SK-N-SH (cell line): ENCODE measurements around the gene TRAM2. TPM values are rescaled to one million over a fixed set of nuclear protein-coding genes. Genes with fewer than 3 reads are reported as not detected.

Experiments
- CTCF ChIA-PET: fragments of 300-600, 350-600 bp; formaldehyde crosslinking; extraction: SDS; loops from one replicate; lab custom pipeline; 2021; lab: Yijun Ruan, JAX
- POLR2A ChIA-PET: fragments of 350-600 bp; sonication (Branson Sonifier 250); formaldehyde crosslinking; extraction: SDS; loops from one replicate; lab custom pipeline; 2020; ENCODE audit warnings: antibody characterized with exemption, inconsistent platforms; lab: Yijun Ruan, JAX
- DNase-seq: peaks from one replicate; pipeline ENCODE4 v3.0.0; 2012
- H2AFZ ChIP-seq: fragments of 200-600 bp; sonication (generic); 2 replicates; pipeline ENCODE4 v1.8.1; 2016; ENCODE audit warnings: antibody characterized with exemption, mild to moderate bottlenecking, low read depth
- H3F3A ChIP-seq: fragments of 200-600 bp; sonication (generic); replicated peaks from 2 replicates; pipeline ENCODE3; 2016; ENCODE audit warnings: antibody characterized with exemption, mild to moderate bottlenecking; ENCODE audit not compliant: insufficient read depth
- H3K27ac ChIP-seq, 2 experiments: fragments of 200-500 bp in 1 of 2; fragments of 200-600 bp in 1 of 2; sonication (Bioruptor generic) in 1 of 2; sonication (generic), shearing (Covaris generic) in 1 of 2; 2 replicates each; pipeline versions ENCODE4 v1.5.1 to v1.6.1; 2014 to 2016; ENCODE audit warnings: low read depth in 2 of 2, inconsistent platforms in 1 of 2, low read length in 1 of 2, mild to moderate bottlenecking in 1 of 2, mixed read lengths in 1 of 2
- H3K27me3 ChIP-seq: fragments of 200-600 bp; sonication (generic), shearing (Covaris generic); 2 replicates; pipeline ENCODE4 v1.6.1; 2016; ENCODE audit warnings: mixed run types; ENCODE audit not compliant: insufficient read depth
- H3K36me3 ChIP-seq, 2 experiments: fragments of 200-500 bp in 1 of 2; fragments of 200-600 bp in 1 of 2; sonication (Bioruptor generic) in 1 of 2; sonication (generic) in 1 of 2; replicated peaks in 1 of 2; 2 replicates each; pipeline versions ENCODE3 to v1.5.1; 2014 to 2016; ENCODE audit warnings: low read length in 1 of 2, mild to moderate bottlenecking in 1 of 2; ENCODE audit not compliant: insufficient read depth in 2 of 2, control insufficient read depth in 1 of 2
- H3K4me1 ChIP-seq, 2 experiments: fragments of 200-500 bp in 1 of 2; fragments of 200-600 bp in 1 of 2; sonication (Bioruptor generic) in 1 of 2; sonication (generic), shearing (Covaris generic) in 1 of 2; 2 replicates each; pipeline versions ENCODE4 v1.5.1 to v1.6.1; 2014 to 2016; ENCODE audit warnings: low read depth in 1 of 2, low read length in 1 of 2, mixed run types in 1 of 2; ENCODE audit not compliant: insufficient read depth in 2 of 2, control insufficient read depth in 1 of 2
- H3K4me2 ChIP-seq: fragments of 200-600 bp; sonication (generic), shearing (Covaris generic); 2 replicates; pipeline ENCODE4 v1.6.1; 2017; ENCODE audit warnings: mixed run types
- H3K4me3 ChIP-seq, 2 experiments: fragments of 200-500 bp in 1 of 2; fragments of 200-600 bp in 1 of 2; sonication (Bioruptor generic) in 1 of 2; sonication (generic), shearing (Covaris generic) in 1 of 2; 2 replicates each; pipeline versions ENCODE4 v1.5.1 to v1.8.1; 2014 to 2016; ENCODE audit warnings: low read depth in 2 of 2, inconsistent platforms in 1 of 2, low read length in 1 of 2, mild to moderate bottlenecking in 1 of 2, mixed read lengths in 1 of 2, moderate library complexity in 1 of 2
- H3K79me2 ChIP-seq: fragments of 200-600 bp; sonication (generic); 2 replicates; pipeline ENCODE4 v1.8.1; 2017; ENCODE audit warnings: mild to moderate bottlenecking; ENCODE audit not compliant: insufficient read depth
- H3K9ac ChIP-seq: fragments of 200-600 bp; sonication (generic); 2 replicates; pipeline ENCODE4 v1.6.1; 2017; ENCODE audit warnings: mixed run types
- H3K9me2 ChIP-seq: fragments of 200-600 bp; sonication (generic); 2 replicates; pipeline ENCODE4 v1.6.1; 2017; ENCODE audit warnings: mixed run types
- H3K9me3 ChIP-seq: fragments of 200-600 bp; sonication (generic); 2 replicates; pipeline ENCODE4 v1.6.1; 2017; ENCODE audit warnings: mixed run types, mild to moderate bottlenecking, moderate library complexity
- H4K20me1 ChIP-seq: fragments of 200-600 bp; sonication (generic); 2 replicates; pipeline ENCODE4 v1.6.1; 2017; ENCODE audit warnings: mild to moderate bottlenecking, mixed run types; ENCODE audit not compliant: insufficient read depth
- CHD2 ChIP-seq: fragments of 150-350 bp; IDR thresholded peaks from 2 replicates; pipeline ENCODE4 v1.6.1; 2018; ENCODE audit warnings: low read length; ENCODE audit not compliant: partially characterized antibody
- EZH2phosphoT487 ChIP-seq: fragments of 200-600 bp; sonication (generic); IDR thresholded peaks from 2 replicates; pipeline ENCODE4 v1.6.1; 2017; ENCODE audit warnings: low read depth, mixed run types, mild to moderate bottlenecking, antibody characterized with exemption, moderate library complexity, borderline replicate concordance
- FOSL2 ChIP-seq: IDR thresholded peaks from 2 replicates; pipeline ENCODE4 v1.4.0; 2012; ENCODE audit warnings: low read depth, mild to moderate bottlenecking, moderate library complexity, borderline replicate concordance
- FOXJ3 ChIP-seq: sonication (generic); formaldehyde crosslinking; IDR thresholded peaks from 2 replicates; pipeline ENCODE4 v1.5.1; 2020; ENCODE audit warnings: mild to moderate bottlenecking, missing genetic modification reagents
- GABPA ChIP-seq: IDR thresholded peaks from 2 replicates; pipeline ENCODE4 v1.4.0; 2012; ENCODE audit warnings: low read depth, mild to moderate bottlenecking
- JUND ChIP-seq: IDR thresholded peaks from 2 replicates; pipeline ENCODE4 v1.4.0; 2012
- MAX ChIP-seq: IDR thresholded peaks from 2 replicates; pipeline ENCODE4 v1.4.0; 2012; ENCODE audit warnings: low read depth
- MXI1 ChIP-seq: IDR thresholded peaks from 2 replicates; pipeline ENCODE4 v1.6.1; 2012; ENCODE audit warnings: mild to moderate bottlenecking, low read depth, low read length, improper control_type of control experiment
- POLR2AphosphoS5 ChIP-seq: IDR thresholded peaks from 2 replicates; pipeline ENCODE4 v1.6.1; 2012; ENCODE audit warnings: low read depth, low read length
- RAD21 ChIP-seq: IDR thresholded peaks from 2 replicates; pipeline ENCODE4 v1.6.1; 2012; ENCODE audit warnings: mild to moderate bottlenecking, low read length
- RCOR1 ChIP-seq: fragments of 150-350 bp; IDR thresholded peaks from 2 replicates; pipeline ENCODE4 v1.6.1; 2017; ENCODE audit warnings: antibody characterized with exemption, low read length
- REST ChIP-seq: IDR thresholded peaks from 2 replicates; pipeline ENCODE4 v1.6.1; 2012; ENCODE audit warnings: mild to moderate bottlenecking, low read depth, low read length, moderate library complexity
- RFX5 ChIP-seq: IDR thresholded peaks from 2 replicates; pipeline ENCODE4 v1.6.1; 2012; ENCODE audit warnings: mild to moderate bottlenecking, improper control_type of control experiment, low read length
- SMC3 ChIP-seq: IDR thresholded peaks from 2 replicates; pipeline ENCODE4 v1.6.1; 2012; ENCODE audit warnings: low read depth, low read length, improper control_type of control experiment
- TEAD4 ChIP-seq: IDR thresholded peaks from 2 replicates; pipeline ENCODE4 v1.4.0; 2012; ENCODE audit warnings: mild to moderate bottlenecking, borderline replicate concordance; ENCODE audit not compliant: insufficient read depth
- USF1 ChIP-seq: IDR thresholded peaks from 2 replicates; pipeline ENCODE4 v1.4.0; 2012; ENCODE audit warnings: low read depth, borderline replicate concordance
- USF2 ChIP-seq: fragments of 150-350 bp; IDR thresholded peaks from 2 replicates; pipeline ENCODE4 v1.6.1; 2017; ENCODE audit warnings: antibody characterized with exemption, low read length, low read depth, borderline replicate concordance
- WGBS: methylation state at CpG from one replicate; pipeline ENCODE4 v1.1.6; 2017; ENCODE audit warnings: low lambda C conversion rate; 5-methylcytosine and 5-hydroxymethylcytosine counted together
- polyA plus RNA-seq, 3 experiments: library from polyadenylated mRNA; depleted of rRNA; stranded (reverse); fragments of >200 nt; gene quantifications; 2 replicates each; pipeline ENCODE4 v1.2.3, GENCODE V29; 2012

TRAM2 gene
- polyA plus RNA-seq, 1 of the 3 experiments (the other 2 are of a cell fraction), result 26.4 TPM

GRCh38 chr6:52557389-52558265, 19.2 kb downstream of the TRAM2 start:
- ChIA-PET CTCF (interaction anchor here (0.9 to 1.5 kb wide), 2 partner anchors 19 to 34 kb away, joined by 3 read pairs; no protein-coding TSS in a partner anchor), POLR2A (interaction anchor here (1.1 kb wide), 1 partner anchor 19 kb away, joined by 3 read pairs; the partner anchor contains the start of gene TRAM2)
- no peaks in the 10 kb centered on the region for H3K9me2 ChIP-seq
- DNase-seq, result no peak
- H3K9ac ChIP-seq, result no peak overlapping the region
- H3K79me2 ChIP-seq, result peaks cover 100% of the 10 kb centered on the region
- WGBS, result 81% methylated on average over 8 of the region's 11 CpGs
- H3K4me1 ChIP-seq, result peaks cover 8 to 32% of the 10 kb centered on the region in 2 experiments
- no peak overlapping the region for H2AFZ ChIP-seq
- H4K20me1 ChIP-seq, result peaks cover 24% of the 10 kb centered on the region
- H3K9me3 ChIP-seq, result no peaks in the 10 kb centered on the region
- H3K36me3 ChIP-seq, result no peaks in the 10 kb centered on the region
- H3K4me3 ChIP-seq, result no peak overlapping the region
- no peak overlapping the region for H3K4me2 ChIP-seq
- no peaks in the 10 kb centered on the region for H3K27me3 ChIP-seq
- peaks cover 29% of the 10 kb centered on the region for H3F3A ChIP-seq
- H3K27ac ChIP-seq, result peak overlapping the region in 1 of 2 experiments; percentile 12; a peak in 1 of 4 replicates
- no peak for TF ChIP-seq MXI1
- TF ChIP-seq USF2, result no peak
- TF ChIP-seq POLR2AphosphoS5, result no peak
- no peak for TF ChIP-seq RAD21
- TF ChIP-seq TEAD4, result no peak
- no peak for TF ChIP-seq RFX5
- no peak for TF ChIP-seq JUND
- TF ChIP-seq FOSL2, result no peak
- no peak for TF ChIP-seq EZH2phosphoT487
- no peak for TF ChIP-seq CHD2
- TF ChIP-seq FOXJ3 (CRISPR knock-in tag), result no peak
- TF ChIP-seq GABPA, result no peak
- no peak for TF ChIP-seq SMC3
- no peak for TF ChIP-seq REST
- no peak for TF ChIP-seq RCOR1
- TF ChIP-seq MAX, result no peak
- no peak for TF ChIP-seq USF1
